GM23338 (cell line): ENCODE results near the gene SCN3A. TPM values are rescaled to one million over a fixed set of nuclear protein-coding genes. Genes with fewer than 3 reads are reported as not detected.

Experiments used
- ATAC-seq: fragments of 200-7000 bp; cut with Tn5 transposase; 3 replicates; pipeline ENCODE4 v1.9.1; 2020
- DNase-seq: peaks from one replicate; pipeline ENCODE4 v3.0.0-alpha.2; 2015; ENCODE audit warnings: low spot score
- H2AFZ ChIP-seq: fragments of 200-600 bp; sonication (generic); 2 replicates; pipeline ENCODE4 v1.8.0; 2016; ENCODE audit warnings: antibody characterized with exemption, mild to moderate bottlenecking, moderate library complexity
- H3F3A ChIP-seq: fragments of 200-600 bp; sonication (generic); replicated peaks from 2 replicates; pipeline ENCODE4 v1.8.0; 2017; ENCODE audit warnings: antibody characterized with exemption, mixed run types, low read depth
- H3K27ac ChIP-seq: fragments of 200-600 bp; sonication (generic); 2 replicates; pipeline ENCODE4 v1.6.1; 2016; ENCODE audit warnings: low read depth
- H3K27me3 ChIP-seq: fragments of 200-600 bp; sonication (generic); 2 replicates; pipeline ENCODE4 v1.8.0; 2016; ENCODE audit warnings: mild to moderate bottlenecking, mixed run types, moderate library complexity; ENCODE audit not compliant: insufficient read depth
- H3K36me3 ChIP-seq: fragments of 200-600 bp; sonication (generic); 2 replicates; pipeline ENCODE4 v1.8.0; 2016; ENCODE audit warnings: mild to moderate bottlenecking; ENCODE audit not compliant: insufficient read depth
- H3K4me1 ChIP-seq: fragments of 200-600 bp; sonication (generic); 2 replicates; pipeline ENCODE4 v1.8.0; 2016; ENCODE audit warnings: mild to moderate bottlenecking, moderate library complexity; ENCODE audit not compliant: insufficient read depth
- H3K4me2 ChIP-seq: fragments of 200-600 bp; sonication (generic); 2 replicates; pipeline ENCODE4 v1.7.1; 2017; ENCODE audit warnings: mixed run types
- H3K4me3 ChIP-seq: fragments of 200-600 bp; sonication (generic); 2 replicates; pipeline ENCODE4 v1.6.1; 2016; ENCODE audit warnings: mixed run types
- H3K79me2 ChIP-seq: fragments of 200-600 bp; sonication (generic); replicated peaks from 2 replicates; pipeline ENCODE4 v1.8.0; 2017; ENCODE audit warnings: mild to moderate bottlenecking; ENCODE audit not compliant: insufficient read depth
- H3K9me2 ChIP-seq: fragments of 200-600 bp; sonication (generic); 2 replicates; pipeline ENCODE4 v1.8.0; 2017; ENCODE audit not compliant: insufficient read depth
- H4K20me1 ChIP-seq: fragments of 200-600 bp; sonication (generic); replicated peaks from 2 replicates; pipeline ENCODE4 v1.8.0; 2017; ENCODE audit warnings: mild to moderate bottlenecking; ENCODE audit not compliant: insufficient read depth
- H3K27ac Mint-ChIP-seq: 2 replicates; pipeline ENCODE4 v1.8.0; 2020; ENCODE audit warnings: inconsistent platforms, mild to moderate bottlenecking, moderate library complexity, mixed read lengths
- H3K27me3 Mint-ChIP-seq: 3 replicates; pipeline ENCODE4 v1.8.0; 2022; ENCODE audit warnings: low read depth, mild to moderate bottlenecking, moderate library complexity, mixed read lengths, inconsistent platforms; ENCODE audit not compliant: insufficient read depth, poor library complexity
- H3K36me3 Mint-ChIP-seq: 3 replicates; pipeline ENCODE4 v1.8.0; 2021; ENCODE audit warnings: low read depth, mild to moderate bottlenecking, inconsistent platforms, moderate library complexity, mixed read lengths
- H3K4me1 Mint-ChIP-seq: 3 replicates; pipeline ENCODE4 v1.8.0; 2020; ENCODE audit warnings: mild to moderate bottlenecking, inconsistent platforms, mixed read lengths
- H3K4me3 Mint-ChIP-seq: 3 replicates; pipeline ENCODE4 v1.8.0; 2021; ENCODE audit warnings: moderate library complexity, mild to moderate bottlenecking, inconsistent platforms, mixed read lengths
- H3K9me3 Mint-ChIP-seq: 3 replicates; pipeline ENCODE4 v1.8.0; 2020; ENCODE audit warnings: moderate library complexity, mild to moderate bottlenecking, inconsistent platforms, mixed read lengths
- EZH2 ChIP-seq: fragments of 200-600 bp; sonication (generic); IDR thresholded peaks from one replicate; pipeline ENCODE4 v1.8.0; 2017; ENCODE audit warnings: antibody characterized with exemption, mild to moderate bottlenecking, low read depth; ENCODE audit not compliant: unreplicated experiment
- ZNF331 ChIP-seq: fragments of 250-450 bp; sonication (Bioruptor Pico); IDR thresholded peaks from 2 replicates; pipeline ENCODE4 v1.5.0; 2020; ENCODE audit warnings: low read depth, mild to moderate bottlenecking, moderate library complexity
- polyA plus RNA-seq: library from polyadenylated mRNA; unstranded; fragments of >200 nt; fragmentation: Nextera tagmentation; extraction: Ambion mirVana; gene quantifications from 2 replicates; pipeline ENCODE4 v1.2.1, GENCODE V29; 2016
- total RNA-seq: library from RNA; depleted of rRNA; stranded (reverse); fragments of >200 nt; shearing (Covaris generic); gene quantifications from 2 replicates; pipeline ENCODE4 v1.2.3, GENCODE V29; 2014
- TF ChIP-seq, protein P1 (sequence below): IDR thresholded peaks from one replicate; pipeline ENCODE4 v1.6.1; 2018; ENCODE audit warnings: antibody characterized with exemption; ENCODE audit not compliant: unreplicated experiment
- TF ChIP-seq, protein P2 (sequence below): IDR thresholded peaks from 2 replicates; pipeline ENCODE4 v1.6.1; 2016; ENCODE audit warnings: antibody characterized with exemption
- TF ChIP-seq, protein P3 (sequence below), 2 experiments: fragments of 200-600 bp in 1 of 2; sonication (generic) in 1 of 2; conservative IDR thresholded peaks; 2 replicates each; pipeline versions ENCODE4 v1.5.1 to v1.6.1; 2016 to 2017; ENCODE audit warnings: antibody characterized with exemption in 2 of 2, low read depth in 2 of 2, mild to moderate bottlenecking in 2 of 2, moderate library complexity in 1 of 2

SCN3A gene
- total and polyA plus RNA-seq, 2 experiments from 2014 or later, result 0.66 TPM; not detected in 1

DNA sequence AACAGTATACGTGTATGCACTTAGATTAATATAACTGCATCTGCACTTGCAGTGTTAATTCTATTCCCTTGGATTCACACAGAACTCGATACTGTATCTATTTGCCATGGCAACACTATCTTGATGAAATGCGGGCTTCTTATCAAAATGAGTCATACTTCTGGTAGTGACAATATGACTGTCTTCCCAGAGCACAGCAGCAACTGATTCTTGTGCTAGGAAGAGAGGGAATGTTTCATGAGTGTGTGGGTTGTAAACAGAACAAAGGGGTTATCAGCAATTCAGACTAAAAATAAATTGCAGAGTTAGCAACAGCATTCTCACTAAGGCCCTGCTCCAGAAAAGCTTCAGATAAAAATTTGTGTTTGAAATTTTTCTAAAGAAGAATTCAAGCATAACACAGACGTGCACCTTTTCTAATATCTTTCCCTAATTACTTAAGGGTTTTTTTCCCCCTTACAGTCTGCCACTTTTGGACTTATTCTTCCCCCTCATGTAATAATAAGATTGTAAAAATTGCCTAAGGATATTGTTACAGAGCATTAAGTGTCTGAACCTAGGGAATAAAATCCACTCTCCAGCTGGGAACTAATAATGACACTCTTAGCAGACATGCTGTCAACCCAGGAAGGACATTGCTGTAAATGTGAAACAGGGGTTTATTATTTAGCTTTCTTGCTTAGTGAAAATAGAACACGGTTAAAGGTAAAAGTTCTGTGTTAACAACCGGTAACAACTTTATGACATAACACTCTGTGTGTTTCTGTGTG lies 148.6 kb downstream of the SCN3A start (continued):
- TF ChIP-seq, protein P1, sequence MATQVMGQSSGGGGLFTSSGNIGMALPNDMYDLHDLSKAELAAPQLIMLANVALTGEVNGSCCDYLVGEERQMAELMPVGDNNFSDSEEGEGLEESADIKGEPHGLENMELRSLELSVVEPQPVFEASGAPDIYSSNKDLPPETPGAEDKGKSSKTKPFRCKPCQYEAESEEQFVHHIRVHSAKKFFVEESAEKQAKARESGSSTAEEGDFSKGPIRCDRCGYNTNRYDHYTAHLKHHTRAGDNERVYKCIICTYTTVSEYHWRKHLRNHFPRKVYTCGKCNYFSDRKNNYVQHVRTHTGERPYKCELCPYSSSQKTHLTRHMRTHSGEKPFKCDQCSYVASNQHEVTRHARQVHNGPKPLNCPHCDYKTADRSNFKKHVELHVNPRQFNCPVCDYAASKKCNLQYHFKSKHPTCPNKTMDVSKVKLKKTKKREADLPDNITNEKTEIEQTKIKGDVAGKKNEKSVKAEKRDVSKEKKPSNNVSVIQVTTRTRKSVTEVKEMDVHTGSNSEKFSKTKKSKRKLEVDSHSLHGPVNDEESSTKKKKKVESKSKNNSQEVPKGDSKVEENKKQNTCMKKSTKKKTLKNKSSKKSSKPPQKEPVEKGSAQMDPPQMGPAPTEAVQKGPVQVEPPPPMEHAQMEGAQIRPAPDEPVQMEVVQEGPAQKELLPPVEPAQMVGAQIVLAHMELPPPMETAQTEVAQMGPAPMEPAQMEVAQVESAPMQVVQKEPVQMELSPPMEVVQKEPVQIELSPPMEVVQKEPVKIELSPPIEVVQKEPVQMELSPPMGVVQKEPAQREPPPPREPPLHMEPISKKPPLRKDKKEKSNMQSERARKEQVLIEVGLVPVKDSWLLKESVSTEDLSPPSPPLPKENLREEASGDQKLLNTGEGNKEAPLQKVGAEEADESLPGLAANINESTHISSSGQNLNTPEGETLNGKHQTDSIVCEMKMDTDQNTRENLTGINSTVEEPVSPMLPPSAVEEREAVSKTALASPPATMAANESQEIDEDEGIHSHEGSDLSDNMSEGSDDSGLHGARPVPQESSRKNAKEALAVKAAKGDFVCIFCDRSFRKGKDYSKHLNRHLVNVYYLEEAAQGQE, result no peak
- TF ChIP-seq EZH2 (no peak), ZNF331 (CRISPR knock-in tag) (no peak)

DNA sequence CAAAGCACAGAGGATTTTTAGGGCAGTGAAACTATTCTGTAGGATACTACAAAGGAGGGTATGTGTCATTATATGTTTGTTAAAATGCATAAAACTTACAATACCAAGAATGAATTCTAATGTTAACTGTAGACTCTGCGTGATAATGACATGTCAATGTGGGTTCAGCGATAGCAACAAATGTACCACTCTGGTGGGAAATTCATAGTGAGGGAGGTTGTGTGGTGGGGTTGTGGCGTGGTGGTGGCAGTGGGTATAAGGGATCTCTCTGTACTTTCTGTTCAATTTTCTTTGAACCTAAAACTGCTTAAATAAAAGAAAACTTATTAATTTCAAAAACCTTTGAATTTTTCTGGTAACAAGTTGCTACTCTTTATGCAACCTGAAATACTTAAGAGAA lies 149.2 kb downstream of the SCN3A start:
- Mint-ChIP-seq H3K4me1 (no peaks in the 10 kb centered on the region; the same call in 1 of the 3 replicates), H3K27ac (no peak overlapping the region; the same call in 1 of the 2 replicates), H3K4me3 (no peak overlapping the region), H3K9me3 (no peaks in the 10 kb centered on the region), H3K27me3 (peaks cover 3% of the 10 kb centered on the region), H3K36me3 (no peaks in the 10 kb centered on the region)
- no peaks in the 10 kb centered on the region for H3K36me3 ChIP-seq
- H3K27me3 ChIP-seq, result no peaks in the 10 kb centered on the region
- H3K79me2 ChIP-seq, result no peaks in the 10 kb centered on the region
- no peaks in the 10 kb centered on the region for H3K9me2 ChIP-seq
- TF ChIP-seq, protein P2, sequence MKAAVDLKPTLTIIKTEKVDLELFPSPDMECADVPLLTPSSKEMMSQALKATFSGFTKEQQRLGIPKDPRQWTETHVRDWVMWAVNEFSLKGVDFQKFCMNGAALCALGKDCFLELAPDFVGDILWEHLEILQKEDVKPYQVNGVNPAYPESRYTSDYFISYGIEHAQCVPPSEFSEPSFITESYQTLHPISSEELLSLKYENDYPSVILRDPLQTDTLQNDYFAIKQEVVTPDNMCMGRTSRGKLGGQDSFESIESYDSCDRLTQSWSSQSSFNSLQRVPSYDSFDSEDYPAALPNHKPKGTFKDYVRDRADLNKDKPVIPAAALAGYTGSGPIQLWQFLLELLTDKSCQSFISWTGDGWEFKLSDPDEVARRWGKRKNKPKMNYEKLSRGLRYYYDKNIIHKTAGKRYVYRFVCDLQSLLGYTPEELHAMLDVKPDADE, result no peak
- TF ChIP-seq, protein P3, sequence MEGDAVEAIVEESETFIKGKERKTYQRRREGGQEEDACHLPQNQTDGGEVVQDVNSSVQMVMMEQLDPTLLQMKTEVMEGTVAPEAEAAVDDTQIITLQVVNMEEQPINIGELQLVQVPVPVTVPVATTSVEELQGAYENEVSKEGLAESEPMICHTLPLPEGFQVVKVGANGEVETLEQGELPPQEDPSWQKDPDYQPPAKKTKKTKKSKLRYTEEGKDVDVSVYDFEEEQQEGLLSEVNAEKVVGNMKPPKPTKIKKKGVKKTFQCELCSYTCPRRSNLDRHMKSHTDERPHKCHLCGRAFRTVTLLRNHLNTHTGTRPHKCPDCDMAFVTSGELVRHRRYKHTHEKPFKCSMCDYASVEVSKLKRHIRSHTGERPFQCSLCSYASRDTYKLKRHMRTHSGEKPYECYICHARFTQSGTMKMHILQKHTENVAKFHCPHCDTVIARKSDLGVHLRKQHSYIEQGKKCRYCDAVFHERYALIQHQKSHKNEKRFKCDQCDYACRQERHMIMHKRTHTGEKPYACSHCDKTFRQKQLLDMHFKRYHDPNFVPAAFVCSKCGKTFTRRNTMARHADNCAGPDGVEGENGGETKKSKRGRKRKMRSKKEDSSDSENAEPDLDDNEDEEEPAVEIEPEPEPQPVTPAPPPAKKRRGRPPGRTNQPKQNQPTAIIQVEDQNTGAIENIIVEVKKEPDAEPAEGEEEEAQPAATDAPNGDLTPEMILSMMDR (conservative IDR thresholded peaks at IDR 0.05; ENCODE audit: low read depth in 2 of 2), result no peak
- TF ChIP-seq, protein P1, result no peak
- no peak overlapping the region for H3K4me3 ChIP-seq
- no peak overlapping the region for H2AFZ ChIP-seq
- H3K27ac ChIP-seq, result no peak overlapping the region
- no peaks in the 10 kb centered on the region for H3F3A ChIP-seq
- ATAC-seq, result no peak
- H4K20me1 ChIP-seq, result no peaks in the 10 kb centered on the region
- DNase-seq, result no peak
- no peaks in the 10 kb centered on the region for H3K4me1 ChIP-seq
- no peak overlapping the region for H3K4me2 ChIP-seq
